ENCODE measurements around the gene PROM2.
"Not testable (repeated sequence)": the region's sequence is repeated elsewhere in the genome, so short reads cannot be mapped to it uniquely, and the experiment has no call there.

The PROM2 gene, protein sequence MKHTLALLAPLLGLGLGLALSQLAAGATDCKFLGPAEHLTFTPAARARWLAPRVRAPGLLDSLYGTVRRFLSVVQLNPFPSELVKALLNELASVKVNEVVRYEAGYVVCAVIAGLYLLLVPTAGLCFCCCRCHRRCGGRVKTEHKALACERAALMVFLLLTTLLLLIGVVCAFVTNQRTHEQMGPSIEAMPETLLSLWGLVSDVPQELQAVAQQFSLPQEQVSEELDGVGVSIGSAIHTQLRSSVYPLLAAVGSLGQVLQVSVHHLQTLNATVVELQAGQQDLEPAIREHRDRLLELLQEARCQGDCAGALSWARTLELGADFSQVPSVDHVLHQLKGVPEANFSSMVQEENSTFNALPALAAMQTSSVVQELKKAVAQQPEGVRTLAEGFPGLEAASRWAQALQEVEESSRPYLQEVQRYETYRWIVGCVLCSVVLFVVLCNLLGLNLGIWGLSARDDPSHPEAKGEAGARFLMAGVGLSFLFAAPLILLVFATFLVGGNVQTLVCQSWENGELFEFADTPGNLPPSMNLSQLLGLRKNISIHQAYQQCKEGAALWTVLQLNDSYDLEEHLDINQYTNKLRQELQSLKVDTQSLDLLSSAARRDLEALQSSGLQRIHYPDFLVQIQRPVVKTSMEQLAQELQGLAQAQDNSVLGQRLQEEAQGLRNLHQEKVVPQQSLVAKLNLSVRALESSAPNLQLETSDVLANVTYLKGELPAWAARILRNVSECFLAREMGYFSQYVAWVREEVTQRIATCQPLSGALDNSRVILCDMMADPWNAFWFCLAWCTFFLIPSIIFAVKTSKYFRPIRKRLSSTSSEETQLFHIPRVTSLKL

GRCh38 chr2:95274291-95275150 lies at the start of gene PROM2:
PROM2 (plus strand) TSS chr2:95274449; CDS start chr2:95274586, 137 bp downstream.
- no peak for DNase-seq (ENCODE audit: low spot score)

- no peak for DNase-seq (ENCODE audit: low spot score)
Measured at GRCh38 chr2:95225658-95226057, 48.6 kb upstream of the PROM2 start.

GRCh38 chr2:95231723-95232122 lies 42.5 kb upstream of the PROM2 start:
- DNase-seq (ENCODE audit: low spot score), result no peak

DNA sequence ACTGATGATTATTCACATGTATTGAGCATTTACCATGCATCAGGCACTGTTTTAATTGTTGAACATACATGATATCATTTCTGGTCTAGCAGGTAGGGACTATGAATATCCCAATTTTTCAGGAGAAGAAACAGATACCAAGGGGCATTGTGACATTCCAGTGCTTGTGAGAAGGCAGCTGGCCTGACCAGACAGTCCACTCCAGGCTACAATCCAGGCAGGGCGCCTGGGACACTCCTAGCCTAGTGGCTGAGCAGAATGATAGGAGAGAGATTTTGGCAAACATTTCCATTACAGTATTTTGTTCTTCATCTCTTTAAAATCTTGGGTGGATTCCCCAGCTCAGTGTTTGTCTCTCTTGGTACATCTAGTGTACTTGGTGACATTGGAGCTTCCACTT lies 42.0 kb upstream of the PROM2 start:
- no peak for DNase-seq (ENCODE audit: low spot score)

- no peak for DNase-seq (ENCODE audit: low spot score)
Measured at GRCh38 chr2:95234286-95234785, 39.9 kb upstream of the PROM2 start.

DNA sequence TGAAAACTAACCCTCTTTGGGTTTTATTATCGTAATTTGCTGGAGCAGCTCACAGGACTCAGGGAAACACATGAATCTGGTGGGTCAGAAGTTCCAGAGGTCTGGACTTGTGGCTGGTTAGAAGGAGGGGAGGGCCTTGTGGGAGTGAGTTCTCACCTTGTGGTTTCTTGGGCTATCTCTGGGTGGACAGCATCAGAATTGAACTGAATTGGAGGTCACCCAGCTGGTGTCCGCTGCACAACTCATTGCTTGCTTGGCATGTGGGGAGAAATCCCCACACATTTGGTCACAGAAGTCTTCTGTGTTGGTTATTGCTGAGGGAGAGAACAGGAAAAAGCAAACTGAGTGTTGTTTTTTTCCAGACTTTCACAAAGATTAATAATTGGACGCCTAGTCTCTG lies 39.4 kb upstream of the PROM2 start:
- DNase-seq (ENCODE audit: low spot score), result no peak

GRCh38 chr2:95238131-95238530 lies 36.1 kb upstream of the PROM2 start:
- DNase-seq (ENCODE audit: low spot score), result no peak

- no peak for DNase-seq (ENCODE audit: low spot score)
Measured at GRCh38 chr2:95240091-95240490, 34.2 kb upstream of the PROM2 start.

DNA sequence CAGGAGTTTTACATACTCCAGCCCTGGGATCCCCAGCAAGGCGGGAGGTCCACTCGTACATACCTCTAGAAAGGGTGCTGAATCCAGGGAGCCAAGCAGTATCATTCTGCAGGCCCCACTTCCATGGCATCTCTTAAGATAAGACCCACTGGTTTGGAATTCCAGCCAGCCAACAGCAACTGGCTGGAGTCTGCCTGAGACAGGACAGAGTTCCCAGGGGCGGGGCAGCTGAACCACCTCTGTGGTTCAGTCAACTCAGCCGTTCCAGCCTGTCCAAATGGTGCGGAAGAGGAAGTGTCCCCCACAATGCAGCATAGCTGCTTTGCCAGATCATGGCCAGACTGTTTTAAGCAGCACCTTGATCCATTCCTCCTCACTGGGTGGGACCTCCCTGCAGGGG lies 33.7 kb upstream of the PROM2 start:
- DNase-seq (ENCODE audit: low spot score), result no peak

GRCh38 chr2:95242084-95242483 lies 32.2 kb upstream of the PROM2 start:
- DNase-seq (ENCODE audit: low spot score), result not testable (repeated sequence)

DNA sequence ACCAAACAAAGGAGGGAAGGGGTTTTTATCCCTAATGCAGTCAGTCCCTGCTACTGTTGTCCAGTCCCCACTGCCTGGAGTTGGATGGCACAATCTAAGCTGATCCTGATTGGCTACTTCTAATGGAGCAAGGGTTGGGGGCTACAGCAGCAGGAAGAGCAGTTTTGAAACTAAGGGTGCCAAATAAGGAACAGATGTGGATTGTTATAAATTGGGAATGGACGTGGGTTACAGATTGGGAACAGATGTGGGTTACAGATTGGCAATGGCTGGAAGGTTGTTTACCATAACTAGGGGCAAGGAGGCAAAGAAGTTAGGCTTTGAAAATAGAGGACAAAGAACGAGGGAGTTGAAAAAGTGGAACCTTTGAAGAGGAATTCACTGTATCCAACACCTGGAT lies 16.0 kb upstream of the PROM2 start:
- no peak for DNase-seq (ENCODE audit: low spot score)

- no peak for DNase-seq (ENCODE audit: low spot score)
Measured at GRCh38 chr2:95260028-95261023, 13.9 kb upstream of the PROM2 start.

DNA sequence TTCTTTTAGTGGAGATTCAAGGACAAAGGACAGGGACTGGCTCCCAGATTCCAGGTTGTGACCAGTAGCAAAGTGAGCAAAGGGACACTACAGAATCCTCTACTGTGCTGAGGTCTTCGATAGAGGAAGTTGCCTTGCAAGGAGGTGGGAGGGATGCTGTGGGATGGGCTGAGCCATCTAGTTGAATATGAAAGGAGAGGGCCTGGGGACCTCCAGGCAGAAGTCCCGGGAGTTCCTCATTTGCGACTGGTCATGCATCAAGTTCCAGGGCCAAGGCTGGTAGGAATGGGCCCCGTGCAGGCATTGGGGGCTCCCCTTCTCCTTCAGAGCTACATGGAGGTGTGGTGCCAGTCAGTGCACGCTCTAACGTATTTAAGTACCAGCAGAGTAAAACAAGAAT lies 12.6 kb upstream of the PROM2 start:
- no peak for DNase-seq (ENCODE audit: low spot score)

DNA sequence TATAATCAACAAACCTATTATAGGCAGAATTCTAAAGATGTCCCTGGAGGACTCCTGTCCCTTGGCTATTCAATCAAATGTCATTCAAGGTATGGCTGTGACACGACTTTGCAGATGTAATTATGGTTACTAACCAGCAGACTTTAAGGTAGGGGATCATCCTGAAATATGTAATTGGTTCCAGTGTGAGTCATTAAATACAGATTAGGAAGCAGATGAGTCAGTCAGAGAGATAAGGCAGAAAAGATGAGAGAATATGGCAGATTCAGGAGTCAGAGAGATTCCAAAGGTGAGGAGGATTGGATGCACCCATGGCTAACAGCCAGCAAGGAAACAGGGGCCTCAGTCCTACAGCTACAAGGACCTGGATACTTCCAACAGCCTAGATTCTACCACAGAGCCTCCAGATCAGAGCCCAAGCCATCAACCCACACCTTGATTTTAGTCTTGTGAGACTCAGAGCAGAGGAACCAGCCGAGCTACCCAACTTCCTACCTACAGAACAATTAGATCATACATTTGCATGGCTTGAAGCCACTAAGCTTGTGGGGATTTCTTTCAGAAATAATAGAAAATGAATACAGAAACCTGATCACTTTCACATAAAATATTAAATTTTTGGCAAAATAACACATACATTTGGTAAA lies 11.2 kb upstream of the PROM2 start:
- no peak for DNase-seq (ENCODE audit: low spot score)

- no peak for DNase-seq (ENCODE audit: low spot score)
Measured at GRCh38 chr2:95264624-95265023, 9.6 kb upstream of the PROM2 start.

- no peak for DNase-seq (ENCODE audit: low spot score)
Measured at GRCh38 chr2:95265182-95265581, 9.1 kb upstream of the PROM2 start.

GRCh38 chr2:95266781-95267430 lies 7.3 kb upstream of the PROM2 start:
- no peak for DNase-seq (ENCODE audit: low spot score)

DNA sequence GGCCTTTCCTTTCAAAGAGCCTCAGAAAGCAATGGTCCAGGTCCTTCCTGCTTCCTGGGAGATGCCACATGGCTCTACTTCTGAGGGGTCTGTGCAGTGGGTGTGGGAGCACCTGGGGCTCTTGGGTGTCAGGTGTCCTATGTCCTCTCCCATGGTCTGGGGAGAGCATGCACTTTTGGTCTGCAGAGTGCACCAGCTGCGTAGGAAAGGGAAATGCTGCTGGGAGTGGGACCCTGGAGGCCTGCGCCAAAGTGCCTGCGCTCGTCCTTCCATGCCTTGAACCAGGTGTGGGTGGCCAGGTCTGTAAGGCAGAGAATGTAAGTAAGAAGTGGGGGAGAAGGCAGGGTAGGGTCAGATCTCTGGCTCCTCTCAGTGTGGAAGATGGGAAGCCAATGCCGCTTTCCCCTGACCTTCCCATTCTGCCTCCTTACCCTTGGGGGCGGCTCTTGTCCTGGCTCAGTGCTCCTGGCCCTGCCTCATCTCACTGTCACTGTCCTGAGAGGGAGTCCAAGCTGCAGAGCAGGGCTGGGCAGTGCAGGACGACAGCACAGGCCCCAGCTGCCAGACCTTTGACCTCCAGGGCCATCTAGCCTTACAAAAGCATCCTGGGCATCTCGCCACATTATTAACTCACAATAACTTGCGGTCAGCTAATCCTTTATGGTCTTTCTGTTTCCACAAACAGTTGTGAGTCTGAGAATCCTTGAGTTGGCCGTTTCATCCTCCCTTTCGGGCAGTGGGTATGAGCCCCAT lies 6.6 kb upstream of the PROM2 start:
- no peak for DNase-seq (ENCODE audit: low spot score)
